Measurements from ENCODE around the gene IL1F10.

GRCh38 chr2:113085542-113085941 is 17.8 kb downstream of the IL1F10 start:
- TF ChIP-seq EZH2 (IDR thresholded peaks at IDR 0.05; ENCODE audit: insufficient read depth, low read length) = no peak
- TF ChIP-seq CTCF (IDR thresholded peaks at IDR 0.05; ENCODE audit: insufficient read depth, low read depth, low read length) = no peak
